Measurements from ENCODE around the gene RNU1-3. TPM values are rescaled to one million over a fixed set of nuclear protein-coding genes. Genes with fewer than 3 reads are reported as not detected.
"Not testable (repeated sequence)": the region's sequence is repeated elsewhere in the genome, so short reads cannot be mapped to it uniquely, and the experiment has no call there.

RNU1-3 gene
- polyA plus RNA-seq, 1 donor (not counting 4 experiments of a cell fraction or from before 2014, with no cell fraction given): 67.0 TPM

DNA sequence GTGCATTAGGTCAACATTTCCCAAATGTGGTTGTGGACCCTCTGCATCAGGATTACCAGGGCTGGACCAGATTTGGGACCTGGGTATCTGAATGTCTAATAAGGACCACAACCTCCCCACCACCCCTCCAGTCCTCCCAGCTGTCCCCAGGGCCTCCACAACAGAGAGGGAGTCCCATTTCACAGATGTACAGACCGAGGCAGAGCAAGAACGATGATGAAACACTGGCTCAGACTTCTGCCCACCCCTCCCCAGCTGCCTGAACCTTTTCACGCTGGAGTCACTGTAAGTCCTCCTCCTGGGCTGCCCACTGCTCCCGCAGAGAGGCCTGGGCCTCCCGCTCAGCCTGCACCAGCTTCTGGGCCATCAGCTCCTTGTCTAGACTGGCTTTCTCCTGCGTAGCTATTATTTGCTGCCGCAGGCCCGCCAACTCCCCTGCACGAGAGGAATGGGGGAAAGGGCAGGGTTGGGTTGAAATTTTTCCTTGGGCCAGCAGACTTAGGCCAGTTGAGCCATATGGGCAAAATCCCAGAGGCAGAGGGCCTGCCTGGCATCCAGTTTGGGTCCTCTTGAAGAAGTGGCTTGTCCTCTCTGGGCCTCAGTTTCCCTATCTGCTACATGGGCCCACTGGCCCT lies 45.0 kb downstream of the RNU1-3 start:
- H3K9ac ChIP-seq (ENCODE audit: control insufficient read depth, extremely low read depth, insufficient read depth, low read length); dilution Hi-C loops (cut with MboI; ENCODE audit: extremely low pct_ligation_motif_present, low sequenced_read_pairs); DNase-seq (ENCODE audit: low read depth, low spot score); H2AFZ ChIP-seq (ENCODE audit: control insufficient read depth, low read length); H3K27me3 ChIP-seq (ENCODE audit: control insufficient read depth, extremely low read depth, insufficient read depth, low read length); FAIRE-seq; H3K4me2 ChIP-seq (ENCODE audit: control insufficient read depth, extremely low read depth, insufficient read depth, low read depth, low read length); H3K9me3 ChIP-seq (ENCODE audit: control insufficient read depth, low read depth, low read length); H3K27ac ChIP-seq (ENCODE audit: control insufficient read depth, insufficient read depth, low read length); H3K79me2 ChIP-seq (ENCODE audit: control insufficient read depth, insufficient read depth, low read length); H3K4me3 ChIP-seq (ENCODE audit: control insufficient read depth in 2 of 3, extremely low read depth in 1 of 3, insufficient read depth in 2 of 3, low read depth in 1 of 3, low read length in 3 of 3); H3K9me1 ChIP-seq (ENCODE audit: control insufficient read depth, extremely low read depth, insufficient read depth, low read length): not testable (repeated sequence)
- Histone ChIP-seq H4K20me1 (ENCODE audit: control insufficient read depth, extremely low read depth, insufficient read depth, low read length) (peaks cover 27% of the 10 kb centered on the region), H3K36me3 (ENCODE audit: control insufficient read depth in 2 of 2, extremely low read depth in 1 of 2, insufficient read depth in 2 of 2, low read length in 2 of 2) (peaks cover 12 to 14% of the 10 kb centered on the region in 2 experiments), H3K4me1 (ENCODE audit: control insufficient read depth, extremely low read depth, insufficient read depth, low read length) (peaks cover 38% of the 10 kb centered on the region)

DNA sequence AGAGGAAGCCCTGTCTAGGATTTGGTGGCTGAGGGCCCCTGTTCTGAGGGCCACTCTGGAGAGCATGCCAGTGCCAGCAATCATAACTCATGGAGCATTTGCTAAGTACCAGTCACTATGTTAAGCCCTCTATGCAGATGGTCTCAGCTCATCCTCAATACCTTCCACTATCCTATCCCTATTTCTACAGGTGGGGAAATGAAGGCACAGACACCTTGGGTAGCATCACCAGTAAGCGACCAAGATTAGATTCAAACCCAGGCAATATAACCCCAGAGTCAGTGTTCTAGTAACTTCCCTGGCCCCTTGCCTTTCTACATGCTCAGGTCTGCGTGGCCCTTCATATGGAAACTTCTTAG lies 45.5 kb downstream of the RNU1-3 start:
- dilution Hi-C loops (cut with MboI; ENCODE audit: extremely low pct_ligation_motif_present, low sequenced_read_pairs): no loop called here
- no peaks in the 10 kb centered on the region for H3K79me2 ChIP-seq (ENCODE audit: control insufficient read depth, insufficient read depth, low read length)
- H3K9ac ChIP-seq (ENCODE audit: control insufficient read depth, extremely low read depth, insufficient read depth, low read length): no peak overlapping the region
- H3K9me1 ChIP-seq (ENCODE audit: control insufficient read depth, extremely low read depth, insufficient read depth, low read length): peaks cover 9% of the 10 kb centered on the region
- DNase-seq (ENCODE audit: low read depth, low spot score): no peak
- H3K9me3 ChIP-seq (ENCODE audit: control insufficient read depth, low read depth, low read length): no peaks in the 10 kb centered on the region
- peaks cover 38% of the 10 kb centered on the region for H3K4me1 ChIP-seq (ENCODE audit: control insufficient read depth, extremely low read depth, insufficient read depth, low read length)
- no peak overlapping the region for H3K27ac ChIP-seq (ENCODE audit: control insufficient read depth, insufficient read depth, low read length)
- no peak for FAIRE-seq
- TF ChIP-seq EZH2 (IDR thresholded peaks at IDR 0.05; ENCODE audit: low read length): no peak
- TF ChIP-seq, protein P1, sequence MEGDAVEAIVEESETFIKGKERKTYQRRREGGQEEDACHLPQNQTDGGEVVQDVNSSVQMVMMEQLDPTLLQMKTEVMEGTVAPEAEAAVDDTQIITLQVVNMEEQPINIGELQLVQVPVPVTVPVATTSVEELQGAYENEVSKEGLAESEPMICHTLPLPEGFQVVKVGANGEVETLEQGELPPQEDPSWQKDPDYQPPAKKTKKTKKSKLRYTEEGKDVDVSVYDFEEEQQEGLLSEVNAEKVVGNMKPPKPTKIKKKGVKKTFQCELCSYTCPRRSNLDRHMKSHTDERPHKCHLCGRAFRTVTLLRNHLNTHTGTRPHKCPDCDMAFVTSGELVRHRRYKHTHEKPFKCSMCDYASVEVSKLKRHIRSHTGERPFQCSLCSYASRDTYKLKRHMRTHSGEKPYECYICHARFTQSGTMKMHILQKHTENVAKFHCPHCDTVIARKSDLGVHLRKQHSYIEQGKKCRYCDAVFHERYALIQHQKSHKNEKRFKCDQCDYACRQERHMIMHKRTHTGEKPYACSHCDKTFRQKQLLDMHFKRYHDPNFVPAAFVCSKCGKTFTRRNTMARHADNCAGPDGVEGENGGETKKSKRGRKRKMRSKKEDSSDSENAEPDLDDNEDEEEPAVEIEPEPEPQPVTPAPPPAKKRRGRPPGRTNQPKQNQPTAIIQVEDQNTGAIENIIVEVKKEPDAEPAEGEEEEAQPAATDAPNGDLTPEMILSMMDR (optimal IDR thresholded peaks at IDR 0.05 in 1 of 3, IDR thresholded peaks at IDR 0.05 in 1 of 3, conservative IDR thresholded peaks at IDR 0.05 in 1 of 3; ENCODE audit: extremely low read depth in 1 of 3, insufficient read depth in 2 of 3, low read length in 3 of 3): no peak
- peaks cover 12 to 14% of the 10 kb centered on the region in 2 experiments for H3K36me3 ChIP-seq (ENCODE audit: control insufficient read depth in 2 of 2, extremely low read depth in 1 of 2, insufficient read depth in 2 of 2, low read length in 2 of 2)
- no peak overlapping the region for H3K4me3 ChIP-seq (ENCODE audit: control insufficient read depth in 2 of 3, extremely low read depth in 1 of 3, insufficient read depth in 2 of 3, low read depth in 1 of 3, low read length in 3 of 3)
- H3K4me2 ChIP-seq (ENCODE audit: control insufficient read depth, extremely low read depth, insufficient read depth, low read depth, low read length): no peak overlapping the region
- H2AFZ ChIP-seq (ENCODE audit: control insufficient read depth, low read length): no peak overlapping the region
- no peaks in the 10 kb centered on the region for H3K27me3 ChIP-seq (ENCODE audit: control insufficient read depth, extremely low read depth, insufficient read depth, low read length)
- peaks cover 27% of the 10 kb centered on the region for H4K20me1 ChIP-seq (ENCODE audit: control insufficient read depth, extremely low read depth, insufficient read depth, low read length)

DNA sequence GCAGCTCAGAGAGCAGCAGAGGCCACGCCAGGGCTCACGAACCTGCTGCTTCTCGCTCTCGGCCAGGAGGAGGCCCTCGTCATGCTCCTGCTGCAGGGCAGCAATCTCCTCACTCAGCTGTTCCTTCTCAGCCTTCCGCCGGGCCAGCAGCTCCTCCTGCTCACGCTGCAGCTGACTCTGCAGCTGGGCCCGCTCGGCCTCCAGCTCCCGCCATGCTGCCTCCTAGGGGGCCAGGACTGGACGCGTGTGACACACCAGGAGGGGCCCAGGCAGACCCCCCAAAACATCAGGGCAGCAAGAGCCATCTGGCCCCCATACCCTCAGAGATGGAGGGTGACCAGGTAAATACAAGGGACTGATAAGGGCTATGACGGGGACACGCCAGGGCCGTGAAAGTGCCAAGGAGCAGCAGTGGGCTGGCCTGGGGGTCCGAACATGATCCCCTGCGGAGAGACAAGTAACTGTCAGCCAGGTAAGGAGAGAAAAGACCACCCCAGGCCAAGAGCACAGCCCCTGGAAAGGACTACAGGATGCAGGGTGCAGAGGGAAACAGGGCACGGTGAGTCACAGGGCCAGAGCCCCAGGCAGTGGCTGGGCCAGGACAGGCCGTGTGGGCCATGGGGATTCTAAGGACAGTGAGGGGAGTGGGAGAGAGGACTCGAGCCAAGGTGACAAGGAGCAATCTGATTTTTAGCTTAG lies 46.8 kb downstream of the RNU1-3 start:
- H3K36me3 ChIP-seq (ENCODE audit: control insufficient read depth in 2 of 2, extremely low read depth in 1 of 2, insufficient read depth in 2 of 2, low read length in 2 of 2); H2AFZ ChIP-seq (ENCODE audit: control insufficient read depth, low read length); H3K79me2 ChIP-seq (ENCODE audit: control insufficient read depth, insufficient read depth, low read length); H3K9me3 ChIP-seq (ENCODE audit: control insufficient read depth, low read depth, low read length); H3K9ac ChIP-seq (ENCODE audit: control insufficient read depth, extremely low read depth, insufficient read depth, low read length); H3K27ac ChIP-seq (ENCODE audit: control insufficient read depth, insufficient read depth, low read length); H3K4me3 ChIP-seq (ENCODE audit: control insufficient read depth in 2 of 3, extremely low read depth in 1 of 3, insufficient read depth in 2 of 3, low read depth in 1 of 3, low read length in 3 of 3); H3K9me1 ChIP-seq (ENCODE audit: control insufficient read depth, extremely low read depth, insufficient read depth, low read length); dilution Hi-C loops (cut with MboI; ENCODE audit: extremely low pct_ligation_motif_present, low sequenced_read_pairs); FAIRE-seq; DNase-seq (ENCODE audit: low read depth, low spot score); H3K4me2 ChIP-seq (ENCODE audit: control insufficient read depth, extremely low read depth, insufficient read depth, low read depth, low read length); H3K27me3 ChIP-seq (ENCODE audit: control insufficient read depth, extremely low read depth, insufficient read depth, low read length): not testable (repeated sequence)
- Histone ChIP-seq H4K20me1 (ENCODE audit: control insufficient read depth, extremely low read depth, insufficient read depth, low read length) (peaks cover 27% of the 10 kb centered on the region), H3K4me1 (ENCODE audit: control insufficient read depth, extremely low read depth, insufficient read depth, low read length) (peaks cover 38% of the 10 kb centered on the region)
